Stimulated activated CD4-positive, alpha-beta T cell treated with anti-CD3 and anti-CD28 coated beads, Interleukin-1b, Interleukin-23, amount 100 ng/mL, for 24 hours (primary cell): ENCODE measurements around the gene TMEM62.
"Not testable (repeated sequence)": the region's sequence is repeated elsewhere in the genome, so short reads cannot be mapped to it uniquely, and the experiment has no call there.

Experiments
- DNase-seq, 4 experiments: peaks; one replicate each; pipeline ENCODE4 v3.0.0-alpha.2; 2020; ENCODE audit warnings: low read depth in 4 of 4, low spot score in 1 of 4

Gene TMEM62

GRCh38 chr15:43121863-43122262 lies 11.5 kb upstream of the TMEM62 start:
- no peak for DNase-seq

DNA sequence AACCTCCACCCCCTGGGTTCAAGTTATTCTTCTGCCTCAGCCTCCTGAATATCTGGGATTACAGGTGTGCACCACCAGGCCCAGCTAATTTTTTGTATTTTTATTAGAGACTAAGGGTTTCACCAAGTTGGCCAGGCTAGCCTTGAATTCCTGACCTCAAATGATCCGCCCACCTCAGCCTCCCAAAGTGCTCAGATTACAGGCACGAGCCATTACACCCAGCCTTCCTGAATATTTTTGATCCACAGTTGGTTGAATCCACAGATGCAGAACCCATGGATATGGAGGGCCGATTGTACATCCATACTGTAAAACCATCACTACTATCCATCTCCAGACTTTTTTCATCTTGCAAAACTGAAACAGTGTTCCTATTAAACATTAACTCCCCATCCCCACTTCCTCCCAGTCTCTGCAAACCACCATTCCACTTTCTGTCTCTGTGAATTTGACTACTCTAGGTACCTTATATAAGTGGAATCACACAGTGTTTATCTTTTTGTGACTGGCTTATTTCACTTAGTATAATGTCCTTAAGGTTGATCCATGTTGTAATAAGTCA lies 8.2 kb upstream of the TMEM62 start:
- no peak for DNase-seq

DNA sequence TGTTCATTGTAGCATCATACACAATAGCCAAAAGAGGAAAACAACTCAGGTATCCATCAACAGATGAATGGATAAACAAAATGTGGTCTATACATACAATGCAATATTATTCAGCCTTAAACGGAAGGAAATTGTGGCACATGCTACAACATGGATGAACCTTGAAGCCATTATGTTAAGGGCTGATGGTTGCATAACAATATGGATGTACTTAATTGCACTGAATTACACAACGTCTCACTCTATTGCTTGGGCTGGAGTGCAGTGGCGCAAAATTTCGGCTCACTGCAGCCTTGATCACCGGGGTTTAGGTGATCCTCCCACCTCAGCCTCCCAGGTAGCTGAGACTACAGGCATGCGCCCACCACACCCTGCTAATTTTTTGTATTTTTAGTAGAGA lies 7.0 kb upstream of the TMEM62 start:
- no peak for DNase-seq

GRCh38 chr15:43127752-43128151 lies 5.6 kb upstream of the TMEM62 start:
- DNase-seq: no peak

DNA sequence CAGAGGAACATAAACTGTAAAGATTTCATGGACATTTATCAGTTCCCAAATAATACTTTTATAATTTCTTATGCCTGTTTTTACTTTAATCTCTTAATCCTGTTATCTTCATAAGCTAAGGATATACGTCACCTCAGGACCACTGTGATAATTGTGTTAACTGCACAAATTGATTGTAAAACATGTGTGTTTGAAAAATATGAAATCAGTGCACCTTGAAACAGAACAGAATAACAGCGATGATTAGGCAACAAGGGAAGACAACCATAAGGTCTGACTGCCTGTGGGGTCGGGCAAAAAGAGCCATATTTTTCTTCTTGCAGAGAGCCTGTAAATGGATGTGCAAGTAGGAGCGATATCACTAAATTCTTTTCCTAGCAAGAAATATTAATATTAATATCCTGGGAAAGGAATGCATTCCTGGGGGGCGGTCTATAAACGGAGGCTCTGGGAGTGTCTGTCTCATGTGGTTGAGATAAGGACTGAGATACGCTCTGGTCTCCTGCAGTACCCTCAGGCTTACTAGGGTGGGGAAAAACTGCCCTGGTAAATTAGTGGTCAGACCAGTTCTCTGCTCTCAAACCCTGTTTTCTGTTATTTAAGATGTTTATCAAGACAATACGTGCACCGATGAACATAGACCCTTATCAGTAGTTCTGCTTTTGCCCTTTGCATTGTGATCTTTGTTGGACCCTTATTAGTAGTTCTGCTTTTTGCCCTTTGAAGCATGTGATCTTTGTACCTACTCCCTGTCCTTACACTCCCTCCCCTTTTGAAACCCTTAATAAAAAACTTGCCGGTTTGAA lies 5.0 kb upstream of the TMEM62 start:
- DNase-seq: not testable (repeated sequence)

- DNase-seq: no peak
Observed at GRCh38 chr15:43128980-43129335, 4.4 kb upstream of the TMEM62 start.

DNA sequence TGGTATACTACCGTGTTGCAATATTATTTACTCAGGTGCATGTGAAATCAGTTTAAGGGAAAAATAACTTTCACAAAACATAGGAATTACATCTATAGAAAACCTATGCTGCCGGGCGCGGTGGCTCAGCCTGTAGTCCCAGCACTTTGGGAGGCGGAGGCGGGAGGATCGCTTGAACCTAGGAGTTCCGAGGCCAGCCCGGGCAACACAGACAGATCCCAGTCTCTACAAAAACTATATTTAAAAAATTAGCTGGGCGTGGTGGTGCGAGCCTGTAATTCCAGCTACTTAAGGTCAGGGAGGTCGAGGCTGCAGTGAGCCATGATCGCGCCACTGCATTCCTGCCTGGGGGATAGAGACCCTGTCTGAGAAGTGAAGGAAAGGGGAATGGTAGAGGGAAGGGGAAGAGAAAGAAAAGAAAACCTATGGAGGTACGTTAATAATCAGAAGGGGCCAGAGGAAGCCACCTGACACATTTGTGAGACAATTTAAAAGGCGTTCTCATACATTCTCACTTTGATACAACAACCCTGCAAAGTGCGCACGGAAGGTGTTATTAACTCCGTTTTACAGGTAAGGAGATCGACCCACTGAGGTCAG lies 456 bp upstream of the TMEM62 start:
- DNase-seq: no peak

- no peak for DNase-seq
Observed at GRCh38 chr15:43134157-43134635, 810 bp downstream of the TMEM62 start.

DNA sequence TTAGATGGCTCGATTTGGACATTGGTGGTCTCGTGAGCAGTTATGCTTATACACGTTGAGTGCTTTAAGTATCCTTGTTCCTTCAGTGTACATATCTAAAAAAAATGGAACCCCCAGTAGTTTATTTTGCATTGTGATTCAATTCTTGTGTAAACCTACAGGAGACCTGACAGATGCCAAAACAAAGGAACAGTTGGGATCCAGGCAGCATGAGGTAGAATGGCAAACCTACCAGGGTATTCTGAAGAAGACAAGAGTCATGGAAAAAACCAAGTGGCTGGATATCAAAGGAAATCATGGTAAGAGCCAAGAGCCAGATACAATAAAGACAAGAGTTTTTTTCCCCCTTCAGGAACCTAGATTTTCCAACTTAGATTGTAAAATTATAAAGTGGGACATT lies 2.0 kb downstream of the TMEM62 start:
- DNase-seq: no peak

DNA sequence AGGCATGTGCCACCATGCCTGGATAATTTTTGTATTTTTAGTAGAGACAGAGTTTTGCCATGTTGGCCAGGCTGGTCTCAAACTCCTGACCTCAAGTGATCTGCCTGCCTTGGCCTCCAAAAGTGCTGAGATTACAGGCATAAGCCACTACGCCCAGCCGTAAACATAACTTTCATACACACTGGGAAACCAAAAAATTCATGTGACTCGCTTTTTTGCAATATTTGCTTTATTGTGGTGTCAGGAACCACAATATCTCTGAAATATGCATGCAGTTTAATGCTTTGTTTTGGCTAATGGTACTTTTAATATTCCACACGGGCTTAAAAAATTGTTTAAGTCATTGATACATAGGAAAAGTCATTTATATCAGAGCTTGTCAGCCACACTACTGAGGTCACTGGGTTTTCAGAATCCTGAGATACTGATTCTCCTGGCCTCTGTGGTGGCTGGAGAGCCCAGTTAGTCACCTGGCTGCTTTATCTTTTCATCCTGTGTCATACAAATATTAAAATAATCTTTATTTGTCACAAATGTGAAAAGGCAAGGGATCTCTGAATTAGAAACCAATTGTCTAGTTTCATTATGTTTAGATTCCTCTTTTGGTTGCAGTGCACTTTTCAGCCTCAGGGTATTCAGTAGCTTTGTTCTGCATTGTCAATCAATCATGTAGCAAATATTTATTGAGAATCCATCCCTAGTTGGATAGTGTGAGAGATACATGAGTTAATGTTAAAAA lies 10.0 kb downstream of the TMEM62 start:
- no peak for DNase-seq

DNA sequence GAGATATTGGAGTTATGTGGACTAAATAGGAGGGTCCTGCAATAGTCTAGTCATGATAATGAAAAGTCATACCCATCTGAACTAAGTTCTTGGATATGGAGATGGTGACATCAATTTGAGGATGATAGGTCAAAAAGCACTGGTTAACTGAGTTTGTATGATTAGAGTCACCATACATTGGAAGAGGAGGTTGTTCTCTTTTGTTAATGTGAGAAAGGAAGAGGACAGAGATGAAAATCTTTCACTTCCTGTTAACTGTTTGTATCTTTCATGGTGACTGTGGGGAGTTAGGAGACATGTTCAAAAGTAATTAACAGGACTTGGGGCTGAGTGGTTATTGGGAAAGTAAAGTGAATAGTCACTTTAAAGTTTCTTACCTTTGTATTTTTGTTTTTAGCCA lies 11.1 kb downstream of the TMEM62 start:
- no peak for DNase-seq

- DNase-seq: no peak
Observed at GRCh38 chr15:43146184-43146583, 12.8 kb downstream of the TMEM62 start.

DNA sequence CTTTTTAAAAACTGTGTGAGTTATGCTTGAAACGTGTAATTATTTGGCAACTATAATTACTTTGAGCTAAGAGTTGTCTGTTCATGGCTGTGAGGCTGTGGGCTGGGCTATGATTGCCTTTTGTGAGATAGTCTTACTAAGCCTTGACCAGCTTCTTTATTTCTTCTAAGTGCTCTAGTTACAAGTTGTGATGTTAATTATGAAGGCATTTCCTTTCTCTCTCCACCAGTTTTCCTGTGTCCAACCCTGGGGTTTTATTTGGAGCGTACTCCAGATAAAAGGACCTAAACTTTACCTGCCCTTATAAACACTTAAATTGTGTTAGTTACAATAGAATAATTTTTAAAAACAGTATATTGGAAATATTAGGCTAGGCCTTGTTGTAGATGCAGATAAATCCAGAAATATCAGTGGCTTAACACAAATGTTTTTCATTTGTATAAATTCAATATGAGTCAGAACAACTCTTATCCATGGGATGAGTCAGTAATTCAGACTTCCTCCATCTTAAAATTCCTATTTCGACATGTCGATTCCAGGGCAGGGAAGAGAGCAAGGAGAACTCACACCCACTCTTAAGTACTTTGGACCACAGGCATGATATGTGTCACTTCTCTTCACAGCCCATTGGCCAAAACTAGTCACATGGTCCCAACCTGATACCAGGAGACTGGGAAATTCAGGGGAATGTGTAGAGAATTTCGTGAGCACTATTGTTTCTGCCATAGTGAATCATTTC lies 17.0 kb downstream of the TMEM62 start:
- no peak for DNase-seq

GRCh38 chr15:43151688-43152087 lies 18.3 kb downstream of the TMEM62 start:
- DNase-seq: no peak

GRCh38 chr15:43153269-43153668 lies 19.9 kb downstream of the TMEM62 start:
- DNase-seq: no peak

GRCh38 chr15:43165801-43166325 lies 32.5 kb downstream of the TMEM62 start:
- DNase-seq: no peak

DNA sequence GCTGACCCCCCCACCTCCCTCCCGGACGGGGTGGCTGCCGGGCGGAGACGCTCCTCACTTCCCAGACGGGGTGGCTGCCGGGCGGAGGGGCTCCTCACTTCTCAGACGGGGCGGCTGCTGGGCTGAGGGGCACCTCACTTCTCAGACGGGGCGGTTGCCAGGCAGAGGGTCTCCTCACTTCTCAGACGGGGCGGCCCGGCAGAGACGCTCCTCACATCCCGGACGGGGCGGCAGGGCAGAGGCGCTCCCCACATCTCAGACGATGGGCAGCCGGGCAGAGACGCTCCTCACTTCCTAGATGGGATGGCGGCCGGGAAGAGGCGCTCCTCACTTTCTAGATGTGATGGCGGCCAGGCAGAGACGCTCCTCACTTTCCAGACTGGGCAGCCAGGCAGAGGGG lies 33.9 kb downstream of the TMEM62 start:
- not testable (repeated sequence) for DNase-seq

DNA sequence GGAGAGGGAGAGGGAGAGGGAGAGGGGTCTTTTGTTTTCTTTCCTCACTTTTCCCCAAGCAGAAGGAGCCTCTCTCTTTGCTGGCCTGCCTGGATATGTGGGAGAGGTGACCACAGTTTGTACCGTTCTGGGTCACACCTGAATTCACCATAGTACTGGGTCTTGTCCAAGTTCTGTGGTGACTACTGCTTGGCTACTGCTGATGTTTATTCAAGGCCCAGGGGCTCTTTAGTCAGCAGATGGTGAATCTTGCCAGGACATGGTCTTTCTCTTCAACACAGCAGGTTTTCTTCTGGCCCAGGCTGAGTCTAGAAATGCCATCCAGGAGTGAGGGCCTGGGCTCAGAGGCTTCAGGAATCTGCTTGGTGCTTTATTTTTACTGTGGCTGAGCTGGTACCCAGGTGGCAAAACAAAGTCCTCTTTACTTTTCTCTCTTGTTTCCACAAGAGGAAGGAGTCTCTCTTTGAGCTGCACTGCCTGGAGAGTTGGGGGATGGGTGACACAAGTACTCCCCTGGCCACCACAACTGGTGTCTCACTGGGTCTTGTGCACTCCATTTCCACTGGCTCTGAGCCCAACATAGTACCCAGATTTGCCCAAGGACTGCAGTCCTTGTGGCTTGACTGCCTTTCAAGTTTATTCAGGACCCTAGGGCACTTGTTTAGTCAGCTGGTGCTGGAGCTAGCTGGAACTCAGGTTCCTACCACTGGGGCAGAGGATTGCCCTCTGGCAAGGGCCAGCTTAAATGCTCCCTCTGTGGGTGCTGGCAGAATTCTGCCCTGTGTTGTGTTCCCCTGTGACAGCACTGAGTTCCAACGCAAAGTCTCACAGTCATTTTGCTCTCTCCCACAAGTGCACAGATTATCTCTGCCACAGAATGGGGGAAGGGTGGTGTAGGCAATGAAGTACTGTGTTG lies 35.1 kb downstream of the TMEM62 start:
- no peak for DNase-seq

GRCh38 chr15:43169888-43170287 lies 36.5 kb downstream of the TMEM62 start:
- DNase-seq: no peak
